ENCODE measurements around the gene KRT27. TPM values are rescaled to one million over a fixed set of nuclear protein-coding genes. Genes with fewer than 3 reads are reported as not detected.

KRT27 gene
- total and polyA plus RNA-seq, 3 experiments from 2014 or later, result not detected

GRCh38 chr17:40806131-40806530, 23.8 kb upstream of the KRT27 start:
- H3K4me3 Mint-ChIP-seq, result no peak overlapping the region
- no peaks in the 10 kb centered on the region for H3K36me3 Mint-ChIP-seq
- no peaks in the 10 kb centered on the region for H3K36me3 ChIP-seq (ENCODE audit: insufficient read depth, low read length)
- H3K9me3 ChIP-seq (ENCODE audit: low read length), result no peaks in the 10 kb centered on the region
- POLR2A ChIA-PET, result no interaction called here
- H3K9me3 Mint-ChIP-seq, result peaks cover 0 to 2% (median 0%) of the 10 kb centered on the region in 5 donors
- H3K4me3 ChIP-seq (ENCODE audit: low read length), result no peak overlapping the region
- H3K27ac ChIP-seq (ENCODE audit: low read depth, low read length), result no peak overlapping the region
- CTCF ChIA-PET, result interaction anchor here (1.1 to 2.1 kb wide), 3 partner anchors 843 to 859 kb away, joined by 3 to 9 read pairs (median 3); no protein-coding TSS in a partner anchor
- H3K27me3 ChIP-seq (ENCODE audit: insufficient read depth, low read length, poor library complexity, severe bottlenecking), result peaks cover 40% of the 10 kb centered on the region
- H3K27me3 Mint-ChIP-seq, result peaks cover 28 to 69% of the 10 kb centered on the region in 2 donors
- no peak overlapping the region for H3K27ac Mint-ChIP-seq
- no peak for DNase-seq
- peaks cover 3 to 4% (median 3%) of the 10 kb centered on the region in 3 donors for H3K4me1 Mint-ChIP-seq
- H3K4me1 ChIP-seq (ENCODE audit: insufficient read depth, low read length), result peaks cover 4% of the 10 kb centered on the region

DNA sequence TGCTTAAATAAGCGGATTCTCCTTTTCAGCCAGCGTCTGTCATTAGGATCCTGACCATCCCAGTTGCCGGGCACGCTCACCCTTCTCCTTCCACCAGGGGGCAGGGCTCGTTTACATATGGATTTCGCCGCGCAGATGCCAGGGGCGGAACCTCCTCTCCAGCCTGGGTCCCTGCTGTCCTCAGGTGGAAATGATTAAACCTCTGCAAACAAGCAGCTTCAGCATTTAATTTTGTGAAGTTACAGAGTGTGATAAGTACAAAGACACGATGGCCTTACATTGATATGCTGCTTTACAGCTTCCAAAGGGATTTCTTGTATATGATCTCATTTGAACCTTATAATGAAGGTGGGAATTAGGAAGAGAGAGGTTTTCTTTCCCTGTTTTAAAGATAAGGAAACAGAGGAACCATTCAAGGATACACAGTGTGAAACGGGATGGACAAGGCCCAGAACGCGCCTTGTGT, 21.3 kb upstream of the KRT27 start:
- ChIA-PET CTCF (interaction anchor here (1.0 to 1.9 kb wide), 2 partner anchors 845 to 859 kb away, joined by 4 to 6 read pairs; no protein-coding TSS in a partner anchor), POLR2A (no interaction called here)
- Histone ChIP-seq H3K4me3 (ENCODE audit: low read length) (no peak overlapping the region), H3K27ac (ENCODE audit: low read depth, low read length) (no peak overlapping the region), H3K4me1 (ENCODE audit: insufficient read depth, low read length) (peaks cover 4% of the 10 kb centered on the region), H3K36me3 (ENCODE audit: insufficient read depth, low read length) (no peaks in the 10 kb centered on the region), H3K9me3 (ENCODE audit: low read length) (no peaks in the 10 kb centered on the region), H3K27me3 (ENCODE audit: insufficient read depth, low read length, poor library complexity, severe bottlenecking) (peaks cover 33% of the 10 kb centered on the region)
- no peaks in the 10 kb centered on the region for H3K36me3 Mint-ChIP-seq
- H3K9me3 Mint-ChIP-seq, result peaks cover 0 to 2% (median 0%) of the 10 kb centered on the region in 5 donors
- DNase-seq, result peak; percentile 50 to 78 (median 61)
- peaks cover 29 to 52% of the 10 kb centered on the region in 2 donors for H3K27me3 Mint-ChIP-seq
- no peak overlapping the region for H3K27ac Mint-ChIP-seq
- peaks cover 3 to 4% (median 3%) of the 10 kb centered on the region in 3 donors for H3K4me1 Mint-ChIP-seq
- H3K4me3 Mint-ChIP-seq, result no peak overlapping the region

DNA sequence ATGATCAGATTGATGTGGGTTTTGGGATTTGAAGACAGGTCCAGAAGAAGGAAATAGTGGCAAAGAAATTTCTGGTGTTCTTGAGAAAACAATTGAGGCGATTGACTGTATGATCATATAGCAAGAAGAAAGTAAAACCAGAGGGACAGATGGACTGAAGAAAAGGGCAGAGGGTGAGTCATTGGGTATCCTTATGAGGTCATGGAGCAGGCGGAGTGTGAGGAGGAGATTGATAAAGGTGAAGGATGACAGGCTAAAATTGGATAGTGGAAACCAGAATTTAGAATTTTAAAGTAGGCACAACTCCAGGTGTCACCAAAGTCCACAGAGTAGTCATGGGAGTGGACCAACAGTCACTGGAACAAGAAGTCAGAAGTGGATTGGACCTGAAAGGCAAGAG, 18.8 kb upstream of the KRT27 start:
- H3K27ac Mint-ChIP-seq, result no peak overlapping the region
- DNase-seq, result no peak
- Histone ChIP-seq H3K4me1 (ENCODE audit: insufficient read depth, low read length) (peaks cover 4% of the 10 kb centered on the region), H3K9me3 (ENCODE audit: low read length) (no peaks in the 10 kb centered on the region), H3K27me3 (ENCODE audit: insufficient read depth, low read length, poor library complexity, severe bottlenecking) (peaks cover 30% of the 10 kb centered on the region), H3K27ac (ENCODE audit: low read depth, low read length) (no peak overlapping the region), H3K4me3 (ENCODE audit: low read length) (no peak overlapping the region), H3K36me3 (ENCODE audit: insufficient read depth, low read length) (no peaks in the 10 kb centered on the region)
- H3K36me3 Mint-ChIP-seq, result no peaks in the 10 kb centered on the region
- peaks cover 0 to 2% (median 0%) of the 10 kb centered on the region in 5 donors for H3K9me3 Mint-ChIP-seq
- no peak overlapping the region for H3K4me3 Mint-ChIP-seq
- peaks cover 31 to 48% of the 10 kb centered on the region in 2 donors for H3K27me3 Mint-ChIP-seq
- POLR2A ChIA-PET, result no interaction called here
- peaks cover 3 to 4% (median 3%) of the 10 kb centered on the region in 3 donors for H3K4me1 Mint-ChIP-seq
- CTCF ChIA-PET, result no interaction called here

GRCh38 chr17:40800381-40800780, 18.0 kb upstream of the KRT27 start:
- Histone ChIP-seq H3K36me3 (ENCODE audit: insufficient read depth, low read length) (no peaks in the 10 kb centered on the region), H3K27ac (ENCODE audit: low read depth, low read length) (no peak overlapping the region), H3K4me1 (ENCODE audit: insufficient read depth, low read length) (peaks cover 4% of the 10 kb centered on the region), H3K9me3 (ENCODE audit: low read length) (no peaks in the 10 kb centered on the region), H3K4me3 (ENCODE audit: low read length) (no peak overlapping the region), H3K27me3 (ENCODE audit: insufficient read depth, low read length, poor library complexity, severe bottlenecking) (peaks cover 24% of the 10 kb centered on the region)
- DNase-seq, result no peak
- Mint-ChIP-seq H3K36me3 (no peaks in the 10 kb centered on the region), H3K4me1 (peaks cover 3 to 4% (median 3%) of the 10 kb centered on the region in 3 donors), H3K27ac (no peak overlapping the region), H3K4me3 (no peak overlapping the region), H3K9me3 (peaks cover 0 to 2% (median 0%) of the 10 kb centered on the region in 5 donors), H3K27me3 (peaks cover 35 to 49% of the 10 kb centered on the region in 2 donors)
- CTCF ChIA-PET, result no interaction called here
- POLR2A ChIA-PET, result no interaction called here

- Histone ChIP-seq H3K9me3 (ENCODE audit: low read length) (no peaks in the 10 kb centered on the region), H3K27ac (ENCODE audit: low read depth, low read length) (no peak within 1 kb of the TSS), H3K27me3 (ENCODE audit: insufficient read depth, low read length, poor library complexity, severe bottlenecking) (peaks cover 28% of the 10 kb centered on the region), H3K4me3 (ENCODE audit: low read length) (no peak within 1 kb of the TSS), H3K36me3 (ENCODE audit: insufficient read depth, low read length) (no peaks in the 10 kb centered on the region), H3K4me1 (ENCODE audit: insufficient read depth, low read length) (peaks cover 4% of the 10 kb centered on the region)
- Mint-ChIP-seq H3K27ac (no peak within 1 kb of the TSS), H3K9me3 (no peaks in the 10 kb centered on the region), H3K4me3 (no peak within 1 kb of the TSS), H3K36me3 (no peaks in the 10 kb centered on the region), H3K4me1 (peaks cover 3 to 4% (median 3%) of the 10 kb centered on the region in 3 donors), H3K27me3 (peaks cover 36 to 49% of the 10 kb centered on the region in 2 donors)
- DNase-seq, result no peak
- ChIA-PET CTCF (no interaction called here), POLR2A (no interaction called here)
Observed at GRCh38 chr17:40799859-40800258, 17.5 kb upstream of the KRT27 start, which contains the start of gene KRT28. KRT28 (minus strand) TSS chr17:40799959; CDS start chr17:40799893, 66 bp downstream.

GRCh38 chr17:40796846-40797245, 14.5 kb upstream of the KRT27 start:
- no peaks in the 10 kb centered on the region for H3K4me1 Mint-ChIP-seq
- Histone ChIP-seq H3K36me3 (ENCODE audit: insufficient read depth, low read length) (no peaks in the 10 kb centered on the region), H3K4me1 (ENCODE audit: insufficient read depth, low read length) (no peaks in the 10 kb centered on the region), H3K4me3 (ENCODE audit: low read length) (no peak overlapping the region), H3K27me3 (ENCODE audit: insufficient read depth, low read length, poor library complexity, severe bottlenecking) (peaks cover 18% of the 10 kb centered on the region), H3K9me3 (ENCODE audit: low read length) (no peaks in the 10 kb centered on the region), H3K27ac (ENCODE audit: low read depth, low read length) (no peak overlapping the region)
- H3K9me3 Mint-ChIP-seq, result no peaks in the 10 kb centered on the region
- no peaks in the 10 kb centered on the region for H3K36me3 Mint-ChIP-seq
- H3K27ac Mint-ChIP-seq, result no peak overlapping the region
- H3K4me3 Mint-ChIP-seq, result no peak overlapping the region
- ChIA-PET CTCF (interaction anchor here (0.6 to 1.4 kb wide), 2 partner anchors 22 to 866 kb away, joined by 3 to 4 read pairs; no protein-coding TSS in a partner anchor), POLR2A (no interaction called here)
- H3K27me3 Mint-ChIP-seq, result peaks cover 32 to 53% of the 10 kb centered on the region in 2 donors
- no peak for DNase-seq

DNA sequence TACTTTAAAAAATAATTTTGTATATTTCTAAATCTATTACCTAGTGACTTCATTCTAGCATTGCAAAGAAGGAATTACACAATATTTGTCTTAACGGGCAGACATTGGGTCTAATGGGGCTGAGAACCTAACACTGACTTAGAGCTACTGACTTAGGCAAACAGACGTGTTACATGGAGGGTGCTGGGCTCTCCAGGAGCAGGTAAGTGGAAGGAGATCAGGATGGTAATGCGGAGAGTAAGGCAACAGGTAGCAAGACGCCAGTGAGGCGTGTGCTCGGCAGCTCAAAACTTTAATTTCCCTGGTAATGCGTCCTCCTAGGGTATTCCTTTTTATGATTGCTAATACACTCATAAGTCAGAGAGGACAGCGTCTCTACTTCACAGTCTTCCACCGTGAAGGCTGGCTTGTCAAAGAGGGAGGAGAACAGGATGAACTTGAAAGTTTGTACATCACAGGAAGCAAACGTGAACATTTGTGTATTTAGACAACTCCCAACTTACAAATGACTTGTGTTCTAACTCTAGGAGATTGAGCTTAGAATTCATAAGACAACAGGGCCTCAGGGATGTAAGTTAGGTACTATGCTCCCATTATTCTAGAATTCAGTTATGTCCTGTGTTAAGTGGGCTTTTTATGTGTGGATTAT, 12.8 kb upstream of the KRT27 start:
- ChIA-PET CTCF (interaction anchor here (1.4 kb wide), 1 partner anchor 868 kb away, joined by 4 read pairs; no protein-coding TSS in a partner anchor), POLR2A (no interaction called here)
- no peaks in the 10 kb centered on the region for H3K36me3 Mint-ChIP-seq
- no peaks in the 10 kb centered on the region for H3K36me3 ChIP-seq (ENCODE audit: insufficient read depth, low read length)
- H3K4me3 Mint-ChIP-seq, result no peak overlapping the region
- H3K27me3 ChIP-seq (ENCODE audit: insufficient read depth, low read length, poor library complexity, severe bottlenecking), result peaks cover 12% of the 10 kb centered on the region
- H3K27ac Mint-ChIP-seq, result no peak overlapping the region
- DNase-seq, result no peak
- no peak overlapping the region for H3K4me3 ChIP-seq (ENCODE audit: low read length)
- no peak overlapping the region for H3K27ac ChIP-seq (ENCODE audit: low read depth, low read length)
- no peaks in the 10 kb centered on the region for H3K9me3 ChIP-seq (ENCODE audit: low read length)
- H3K27me3 Mint-ChIP-seq, result peaks cover 34 to 53% of the 10 kb centered on the region in 2 donors
- H3K9me3 Mint-ChIP-seq, result no peaks in the 10 kb centered on the region
- no peaks in the 10 kb centered on the region for H3K4me1 ChIP-seq (ENCODE audit: insufficient read depth, low read length)
- no peaks in the 10 kb centered on the region for H3K4me1 Mint-ChIP-seq

- Mint-ChIP-seq H3K9me3 (no peaks in the 10 kb centered on the region), H3K36me3 (no peaks in the 10 kb centered on the region), H3K27ac (no peak overlapping the region), H3K4me1 (no peaks in the 10 kb centered on the region), H3K27me3 (peaks cover 31 to 52% of the 10 kb centered on the region in 2 donors), H3K4me3 (no peak overlapping the region)
- Histone ChIP-seq H3K9me3 (ENCODE audit: low read length) (no peaks in the 10 kb centered on the region), H3K27me3 (ENCODE audit: insufficient read depth, low read length, poor library complexity, severe bottlenecking) (peaks cover 9% of the 10 kb centered on the region), H3K36me3 (ENCODE audit: insufficient read depth, low read length) (no peaks in the 10 kb centered on the region), H3K27ac (ENCODE audit: low read depth, low read length) (no peak overlapping the region), H3K4me3 (ENCODE audit: low read length) (no peak overlapping the region), H3K4me1 (ENCODE audit: insufficient read depth, low read length) (no peaks in the 10 kb centered on the region)
- CTCF ChIA-PET, result no interaction called here
- DNase-seq, result no peak
- POLR2A ChIA-PET, result no interaction called here
Observed at GRCh38 chr17:40794466-40794865, 12.1 kb upstream of the KRT27 start.
